GM21515 (cell line): ENCODE measurements around the gene ALKBH1.
"Not testable (repeated sequence)": the region's sequence is repeated elsewhere in the genome, so short reads cannot be mapped to it uniquely, and the experiment has no call there.

ENCODE experiments used
- ATAC-seq: cut with Tn5 transposase; IDR thresholded peaks from one replicate; pipeline ENCODE4 v1.9.1; 2021; ENCODE audit not compliant: unreplicated experiment

Gene ALKBH1

DNA sequence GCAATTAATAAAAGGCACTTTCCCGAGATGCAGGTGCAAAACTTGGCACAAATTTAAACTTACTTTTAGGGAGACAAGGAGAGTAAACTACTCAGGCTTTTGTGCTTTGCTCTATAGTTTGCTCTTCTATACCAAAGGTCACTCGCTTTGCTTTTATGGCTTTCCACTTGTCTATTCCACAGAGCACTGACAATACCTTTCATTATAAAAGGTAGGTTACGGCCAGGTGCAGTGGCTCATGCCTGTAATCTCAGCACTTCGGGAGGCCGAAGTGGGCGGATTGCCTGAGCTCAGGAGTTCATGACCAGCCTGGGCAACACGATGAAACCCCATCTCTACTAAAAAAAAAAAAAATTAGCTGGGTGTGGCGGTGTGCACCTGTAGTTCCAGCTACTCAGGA is 32.9 kb downstream of the ALKBH1 start:
- no peak for ATAC-seq

DNA sequence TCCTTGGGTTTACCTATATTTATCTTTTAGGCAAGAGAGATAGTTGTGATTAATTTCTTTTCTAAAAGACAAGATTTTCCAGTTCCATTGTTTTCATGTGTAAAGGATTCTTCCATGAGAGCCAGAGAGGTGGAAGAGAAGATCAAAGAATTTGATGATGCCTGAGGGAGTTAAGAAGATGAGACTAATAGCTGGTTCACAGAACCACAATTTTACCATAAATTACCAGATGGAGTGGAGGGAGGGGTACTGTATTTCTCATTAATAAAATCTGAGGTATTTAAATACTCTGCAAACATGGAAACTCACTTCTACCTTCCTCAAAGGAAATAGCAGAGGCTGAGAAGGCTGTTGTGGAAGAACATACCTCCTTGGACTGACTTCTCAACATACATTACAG is 34.6 kb downstream of the ALKBH1 start:
- ATAC-seq: no peak

DNA sequence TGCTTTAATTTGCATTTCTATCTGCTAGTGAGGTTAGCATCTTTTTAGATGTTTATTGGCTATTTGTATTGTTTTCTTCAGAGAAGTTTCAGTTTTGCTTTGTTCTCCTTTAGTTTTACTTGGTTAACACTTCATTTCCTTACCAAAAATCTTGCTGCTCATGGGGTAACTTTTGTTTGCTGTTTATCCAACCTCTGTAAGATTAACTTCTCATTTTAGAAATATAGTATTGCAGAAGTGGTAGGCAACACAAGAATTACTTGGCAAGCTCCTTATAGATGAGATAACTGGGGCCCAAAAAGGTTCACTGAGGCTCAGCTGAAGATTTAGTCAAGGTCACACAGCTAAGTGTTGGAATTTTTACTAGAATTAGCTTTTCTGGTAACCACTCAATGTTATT is 40.5 kb downstream of the ALKBH1 start:
- no peak for ATAC-seq

DNA sequence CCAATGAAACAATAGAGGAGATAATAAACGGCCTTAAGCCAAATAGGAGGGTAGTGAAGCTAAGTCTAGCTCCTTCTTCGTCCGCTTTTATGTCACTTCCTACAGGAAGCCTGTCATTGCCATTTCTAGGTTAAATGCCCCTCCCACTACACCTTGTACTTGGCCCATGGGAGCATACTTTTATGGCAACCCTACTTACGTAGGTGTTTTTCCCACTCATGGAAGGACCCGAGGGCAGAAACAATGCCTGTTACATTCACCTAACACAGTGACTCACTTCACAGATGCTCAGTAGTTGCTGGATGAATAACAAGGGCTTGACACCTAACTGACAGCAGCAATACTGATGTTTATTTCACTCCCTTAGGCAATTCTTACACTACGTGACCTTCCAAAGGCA is 44.5 kb downstream of the ALKBH1 start:
- no peak for ATAC-seq

DNA sequence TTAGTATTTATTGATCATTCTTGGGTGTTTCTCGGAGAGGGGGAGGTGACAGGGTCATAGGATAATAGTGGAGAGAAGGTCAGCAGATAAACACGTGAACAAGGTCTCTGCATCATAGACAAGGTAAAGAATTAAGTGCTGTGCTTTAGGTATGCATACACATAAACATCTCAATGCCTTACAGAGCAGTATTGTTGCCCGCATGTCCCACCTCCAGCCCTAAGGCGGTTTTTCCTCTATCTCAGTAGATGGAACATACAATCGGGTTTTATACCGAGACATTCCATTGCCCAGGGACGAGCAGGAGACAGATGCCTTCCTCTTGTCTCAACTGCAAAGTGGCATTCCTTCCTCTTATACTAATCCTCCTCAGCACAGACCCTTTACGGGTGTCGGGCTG is 46.3 kb downstream of the ALKBH1 start:
- not testable (repeated sequence) for ATAC-seq

DNA sequence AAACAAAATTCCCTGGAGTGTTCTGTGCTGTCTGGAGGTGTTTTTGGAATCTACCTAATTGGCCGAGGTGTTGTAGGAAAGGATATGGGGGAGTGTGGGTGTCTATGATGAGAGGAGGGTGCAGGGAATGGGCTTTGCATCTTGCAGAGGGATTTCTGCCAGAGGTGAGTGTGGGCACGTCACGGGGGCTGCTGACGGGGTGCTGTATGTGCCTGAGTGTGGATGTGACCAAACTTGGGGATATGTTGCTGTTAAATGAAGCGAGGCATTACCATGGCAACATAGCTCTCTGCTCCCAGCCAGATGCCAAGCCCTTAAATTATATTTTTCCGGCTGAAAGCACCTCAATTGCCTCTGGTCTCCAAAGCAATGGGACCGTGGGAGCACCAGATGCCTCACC is 47.1 kb downstream of the ALKBH1 start:
- no peak for ATAC-seq

DNA sequence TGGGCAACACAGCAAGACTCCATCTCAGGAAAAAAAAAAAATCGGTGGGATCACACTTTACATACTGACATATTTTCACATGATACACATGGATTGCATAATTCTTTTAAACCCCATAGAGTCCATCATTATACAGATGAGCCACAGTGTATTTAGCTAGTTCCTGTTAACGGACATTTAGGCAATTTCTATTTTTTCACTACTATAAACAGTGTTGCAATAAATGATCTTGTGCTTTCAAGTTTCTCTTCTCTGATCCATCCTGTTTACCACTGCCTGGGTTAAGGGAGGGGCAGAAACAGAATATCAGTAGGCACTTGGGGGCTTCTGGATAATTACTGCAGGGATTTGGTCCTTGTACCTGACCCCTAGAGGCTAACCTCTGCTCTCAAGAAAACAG is 48.0 kb downstream of the ALKBH1 start:
- ATAC-seq: no peak

DNA sequence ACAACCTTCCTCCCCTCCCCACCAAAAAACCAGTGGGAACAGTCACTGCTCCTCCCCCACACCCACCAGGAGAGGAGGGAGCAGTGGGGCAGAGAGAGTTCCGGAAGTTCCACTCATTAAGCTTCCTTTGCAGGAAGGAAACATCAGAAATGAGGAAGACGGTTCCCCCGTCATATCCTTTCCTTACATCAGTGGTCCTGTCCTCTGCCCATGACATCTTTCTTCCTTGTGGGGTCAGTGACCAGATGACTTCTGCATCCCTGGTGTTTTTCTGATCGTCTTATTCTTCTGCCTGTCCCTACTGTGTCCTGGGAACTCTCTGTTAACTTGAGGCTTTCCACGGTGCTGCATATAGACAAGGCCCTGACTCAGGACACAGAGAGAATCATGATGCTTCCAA is 50.5 kb downstream of the ALKBH1 start:
- ATAC-seq: no peak

DNA sequence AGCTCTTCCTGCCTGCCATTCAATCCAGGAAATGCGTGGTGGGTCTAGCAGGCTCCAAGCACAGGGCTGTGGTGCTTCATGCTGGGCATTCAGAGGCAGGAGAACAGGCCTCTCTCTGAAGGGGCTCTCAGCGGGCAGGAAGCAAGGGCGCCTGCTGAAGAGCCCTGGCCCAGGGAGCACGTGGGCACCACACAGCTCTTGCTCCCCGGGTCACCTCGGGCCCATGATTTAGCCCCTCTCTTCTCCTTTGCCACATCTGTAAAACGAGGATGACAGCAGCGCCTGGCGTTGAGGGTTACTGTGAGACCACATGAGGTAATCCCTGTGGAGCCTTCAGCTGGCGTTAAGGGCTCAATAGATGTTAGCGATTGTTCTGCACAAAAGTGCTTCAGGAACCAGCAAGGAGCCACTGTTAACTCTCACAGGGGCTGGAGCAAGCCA is 53.8 kb downstream of the ALKBH1 start:
- no peak for ATAC-seq

DNA sequence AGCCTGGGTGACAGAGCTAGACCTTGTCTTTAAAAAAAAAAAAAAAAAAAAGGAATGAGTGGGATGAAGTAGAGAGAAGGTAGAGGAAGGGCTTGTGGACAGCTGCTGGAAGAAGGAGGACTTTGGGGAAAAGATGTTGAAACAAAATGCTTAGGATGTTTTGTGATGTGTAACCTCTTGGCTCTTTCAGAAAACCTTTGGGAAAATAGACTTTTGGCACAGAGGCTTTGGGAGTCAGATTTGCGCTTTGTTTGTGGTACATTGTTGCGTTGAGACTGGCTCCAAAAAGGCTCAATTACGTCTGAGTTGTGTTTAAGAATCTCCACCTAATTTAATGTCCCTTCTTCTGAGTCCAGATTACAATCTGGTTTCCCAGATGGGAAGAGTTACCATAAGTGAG is 58.5 kb downstream of the ALKBH1 start:
- no peak for ATAC-seq

DNA sequence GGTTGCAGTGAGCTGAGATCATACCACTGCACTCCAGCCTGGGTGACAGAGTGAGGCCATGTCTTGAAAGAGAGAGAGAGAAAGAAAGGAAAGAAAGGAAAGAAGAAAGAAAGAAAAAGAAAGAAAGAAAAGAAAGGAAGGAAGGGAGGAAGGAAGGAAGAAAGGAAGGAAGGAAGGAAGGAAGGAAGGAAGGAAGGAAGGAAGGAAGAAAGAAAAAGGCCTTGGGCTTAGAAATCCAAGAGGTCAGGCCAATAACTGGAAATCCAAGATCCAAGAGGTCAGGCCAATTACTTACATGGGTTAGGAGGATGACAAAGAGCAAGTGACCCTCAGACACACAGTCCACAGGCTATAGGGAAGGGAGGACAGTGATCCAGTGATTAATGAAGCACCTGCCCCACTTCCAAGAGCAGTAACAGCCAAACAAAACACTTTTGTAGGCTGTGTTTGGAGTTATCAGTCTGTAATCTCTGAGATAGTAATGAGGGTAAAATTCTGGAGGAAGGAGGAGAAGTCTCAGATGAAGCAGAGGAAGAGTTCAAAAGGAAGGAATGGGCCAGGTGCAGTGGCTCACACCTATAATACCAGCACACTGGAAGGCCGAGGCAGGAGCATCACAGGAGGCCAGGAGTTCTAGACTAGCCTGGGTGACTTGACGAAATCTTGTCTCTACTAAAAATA is 59.2 kb downstream of the ALKBH1 start:
- ATAC-seq: no peak

DNA sequence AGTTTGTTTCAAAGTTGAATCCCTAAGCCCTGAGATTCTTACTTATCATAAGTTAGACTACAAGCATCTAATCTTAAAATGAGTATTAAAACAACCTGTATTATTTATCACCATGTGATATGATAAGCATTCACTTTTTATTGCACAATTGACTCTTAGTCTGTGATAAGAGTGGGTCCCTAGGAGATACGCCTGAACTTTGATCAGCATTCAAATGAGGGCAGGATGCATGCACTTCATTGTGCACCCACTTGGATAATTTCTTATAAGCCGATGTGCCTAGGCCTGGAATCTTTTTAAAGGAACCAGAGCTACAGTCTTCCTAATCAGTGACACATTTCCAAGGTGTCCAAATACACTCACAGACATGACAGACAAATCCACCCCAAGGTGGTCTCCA is 60.0 kb downstream of the ALKBH1 start:
- no peak for ATAC-seq

DNA sequence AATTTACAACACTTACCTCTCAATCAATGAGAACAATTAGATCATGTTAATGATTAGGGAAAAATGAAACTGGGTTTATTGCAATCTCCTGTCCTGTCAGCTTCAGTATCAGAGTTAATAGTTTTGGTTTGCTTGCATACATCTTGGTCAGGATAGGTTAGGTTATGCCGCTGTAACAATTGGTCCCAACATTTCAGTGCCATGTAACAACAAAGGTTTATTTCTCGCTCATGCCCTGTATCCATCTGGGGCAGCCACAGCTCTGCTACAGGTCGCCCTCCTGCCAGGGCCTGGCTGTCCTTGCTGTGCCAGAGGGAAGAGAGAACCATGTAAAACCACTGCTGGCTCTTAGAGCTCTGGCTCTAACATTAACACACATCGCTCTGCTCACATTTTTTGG is 60.9 kb downstream of the ALKBH1 start:
- no peak for ATAC-seq

DNA sequence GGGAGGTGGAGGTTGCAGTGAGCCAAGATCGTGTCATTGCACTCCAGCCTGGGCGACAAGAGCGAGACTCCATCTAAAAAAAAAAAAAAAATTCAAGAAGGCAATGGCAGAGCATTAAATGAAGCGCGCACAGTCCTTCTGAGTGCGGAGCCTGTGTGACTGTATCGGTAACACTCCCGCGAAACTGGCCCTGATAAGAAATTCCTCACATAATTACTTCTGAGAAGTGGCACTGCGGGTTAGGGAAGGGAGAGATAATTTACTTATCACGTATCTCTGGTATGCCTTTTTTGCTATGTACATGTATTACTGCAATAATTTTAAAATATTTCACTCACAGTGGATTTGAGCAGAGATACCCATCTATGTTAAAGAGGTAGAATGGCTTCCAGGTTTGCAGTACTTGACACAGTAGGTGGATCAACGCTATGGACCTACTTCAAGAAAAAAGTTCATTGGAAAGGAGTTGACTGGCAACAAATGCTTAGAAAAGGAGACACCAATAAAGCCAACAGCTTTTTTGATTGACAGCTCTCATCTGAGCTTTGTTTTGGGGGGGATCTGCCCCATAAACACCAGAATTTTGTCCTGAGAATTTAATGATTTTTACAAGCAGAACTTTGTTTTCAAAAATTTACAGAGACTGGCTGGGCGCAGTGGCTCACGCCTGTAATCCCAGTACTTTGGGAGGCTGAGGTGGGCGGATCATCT is 62.1 kb downstream of the ALKBH1 start:
- ATAC-seq: no peak

DNA sequence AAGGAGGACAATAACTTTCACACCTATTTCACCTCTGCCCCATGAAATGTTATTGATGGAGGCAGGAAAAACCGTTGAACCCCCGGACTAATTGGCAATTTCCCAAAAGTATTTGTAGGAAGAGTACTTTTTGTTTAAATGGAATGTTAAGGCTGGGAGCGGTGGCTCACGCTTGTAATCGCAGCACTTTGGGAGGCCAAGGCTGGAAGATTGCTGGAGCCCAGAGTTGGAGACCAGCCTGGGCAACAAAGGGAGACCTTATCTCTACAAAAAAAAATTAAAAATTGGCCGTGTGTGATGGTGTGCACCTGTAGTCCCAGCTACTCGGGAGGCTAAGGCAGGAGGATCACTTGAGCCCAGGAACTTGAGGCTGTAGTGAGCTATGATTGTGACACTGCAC is 65.4 kb downstream of the ALKBH1 start:
- no peak for ATAC-seq

DNA sequence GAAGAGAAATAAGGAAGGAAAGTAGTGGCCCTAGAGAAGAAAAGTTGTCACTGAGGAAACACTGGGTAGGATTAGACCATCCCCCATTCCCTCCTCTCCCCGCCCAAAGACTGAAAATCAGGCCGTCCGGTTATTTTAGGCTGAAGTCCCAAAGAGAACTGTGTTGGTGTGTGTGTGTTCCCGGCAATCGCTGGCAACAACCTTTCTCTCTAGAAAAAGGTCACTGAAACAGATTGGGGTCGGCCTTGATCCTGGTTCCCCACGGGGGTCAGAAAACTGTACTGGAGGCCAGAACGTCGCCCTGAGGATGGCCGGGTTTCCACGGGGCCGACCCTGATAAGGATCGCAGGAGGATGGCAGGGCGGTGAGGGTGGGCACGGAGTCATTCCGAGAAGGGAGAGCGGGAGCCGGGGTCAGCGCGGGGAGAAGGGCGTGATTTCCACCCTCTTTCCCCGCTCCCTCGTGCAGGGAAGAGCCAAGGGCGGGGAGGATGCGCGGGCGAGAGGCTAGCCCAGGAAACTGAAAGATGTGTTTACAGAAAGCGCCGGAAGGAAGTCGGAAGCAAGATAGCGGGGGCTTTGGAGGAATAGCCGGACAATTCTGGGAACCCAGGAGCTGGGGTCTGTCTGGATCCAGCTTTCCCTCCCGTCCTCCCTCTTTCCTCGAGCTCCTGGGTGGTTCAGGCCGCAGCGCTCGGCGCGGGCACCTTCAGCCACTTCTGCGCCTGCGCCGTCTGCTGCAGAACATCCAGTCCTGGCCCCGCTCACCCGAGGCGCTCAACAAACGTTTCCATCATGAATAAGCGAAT is 66.1 kb downstream of the ALKBH1 start:
- peak; percentile 76 for ATAC-seq

DNA sequence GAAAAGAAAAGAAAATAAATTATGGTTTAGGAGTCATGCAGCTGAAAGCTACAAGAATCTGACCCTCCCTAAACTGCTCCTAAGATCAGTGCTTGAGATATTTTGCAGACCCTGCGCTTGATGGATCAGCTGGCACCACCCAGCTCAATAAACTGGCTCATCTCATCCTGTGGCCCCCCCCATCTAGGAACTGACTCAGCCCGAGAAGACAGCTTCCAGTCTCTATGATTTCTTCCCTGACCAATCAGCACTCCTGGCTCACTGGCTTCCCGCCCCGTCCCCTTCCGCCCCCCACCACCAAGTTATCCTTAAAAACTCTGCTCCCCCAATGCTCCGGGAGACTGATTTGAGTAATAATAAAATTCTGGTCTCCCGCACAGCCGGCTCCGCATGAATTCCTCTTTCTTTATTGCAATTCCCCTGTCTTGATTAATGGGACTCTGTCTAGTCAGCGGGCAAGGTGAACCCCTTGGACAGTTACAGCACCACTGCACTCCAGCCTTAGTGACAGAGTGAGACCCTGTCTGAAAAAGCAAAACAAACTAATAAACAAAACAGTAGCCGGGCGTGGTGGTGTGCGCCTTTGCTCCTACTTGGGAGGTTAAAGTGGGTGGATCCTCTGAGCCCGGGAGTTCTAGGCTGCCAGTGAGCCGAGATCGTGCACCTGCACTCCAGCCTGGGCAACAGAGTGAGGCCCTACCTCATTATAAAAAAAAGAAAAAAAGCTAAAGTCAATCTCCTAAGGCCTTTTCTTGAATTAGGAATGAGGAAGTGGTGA is 66.9 kb downstream of the ALKBH1 start:
- peak; percentile 11 for ATAC-seq

DNA sequence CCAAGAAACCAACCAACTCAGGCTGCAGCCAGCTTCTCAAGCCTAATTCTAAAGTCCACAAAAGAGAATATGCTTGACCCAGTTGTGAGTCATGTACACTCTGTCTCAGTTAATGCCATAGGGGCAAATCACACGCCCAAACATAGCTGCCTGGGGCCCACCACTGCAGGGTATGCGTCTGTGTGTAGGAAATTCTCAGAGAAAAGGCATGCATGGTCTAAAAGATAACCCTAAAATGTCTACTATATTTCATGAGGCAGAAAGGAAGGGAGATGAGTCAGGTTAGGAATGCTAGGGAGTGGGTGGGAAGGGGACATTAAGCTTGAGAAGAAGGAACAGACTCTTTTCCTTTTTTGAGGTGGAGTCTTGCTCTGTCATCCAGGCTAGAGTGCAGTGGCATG is 69.1 kb downstream of the ALKBH1 start:
- ATAC-seq: no peak

DNA sequence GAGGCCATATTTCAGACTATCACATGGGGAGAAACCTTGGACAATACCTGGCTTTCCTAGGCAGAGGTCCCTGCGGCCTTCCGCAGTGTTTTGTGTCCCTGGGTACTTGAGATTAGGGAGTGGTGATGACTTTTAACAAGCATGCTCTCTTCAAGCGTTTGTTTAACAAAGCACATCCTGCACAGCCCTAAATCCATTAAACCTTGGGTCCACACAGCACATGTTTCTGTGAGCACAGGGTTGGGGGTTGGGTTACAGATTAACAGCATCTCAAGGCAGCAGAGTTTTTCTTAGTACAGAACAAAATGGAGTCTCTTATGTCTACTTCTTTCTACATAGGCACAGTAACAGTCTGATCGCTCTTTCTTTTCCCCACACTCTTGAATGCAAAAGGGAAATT is 72.0 kb downstream of the ALKBH1 start:
- not testable (repeated sequence) for ATAC-seq

DNA sequence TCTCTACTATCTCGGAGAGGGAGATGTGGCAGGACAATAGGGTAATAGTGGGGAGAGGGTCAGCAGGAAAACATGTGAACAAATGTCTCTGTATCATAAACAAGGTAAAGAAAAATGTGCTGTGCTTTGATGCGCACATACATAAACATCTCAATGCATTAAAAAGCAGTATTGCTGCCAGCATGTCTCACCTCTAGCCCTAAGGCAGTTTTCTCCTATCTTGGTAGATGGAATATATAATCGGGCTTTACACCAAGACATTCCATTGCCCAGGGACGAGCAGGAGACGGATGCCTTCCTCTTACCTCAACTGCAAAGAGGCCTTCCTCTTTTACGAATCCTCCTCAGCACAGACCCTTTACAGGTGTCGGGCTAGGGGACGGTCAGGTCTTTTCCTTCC is 72.4 kb downstream of the ALKBH1 start:
- ATAC-seq: not testable (repeated sequence)

DNA sequence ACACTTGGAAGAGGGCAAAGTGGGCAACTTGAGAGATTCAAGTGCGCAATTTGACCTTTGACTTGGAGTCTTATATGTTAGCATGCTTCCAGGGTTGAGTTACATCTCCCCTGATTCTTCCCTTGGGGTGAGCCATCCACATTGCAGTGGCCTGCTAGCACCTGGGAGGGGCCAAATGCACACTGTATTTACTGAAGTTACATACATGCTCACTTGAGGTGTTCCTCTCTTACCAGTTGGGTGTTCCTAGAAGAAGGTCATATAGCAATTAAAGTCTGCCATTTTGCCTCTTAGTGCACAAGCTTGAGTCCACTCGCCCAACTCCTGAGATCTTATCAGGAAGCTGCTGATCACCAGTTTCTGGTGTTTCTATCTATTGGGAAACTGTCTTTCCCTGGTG is 77.7 kb downstream of the ALKBH1 start:
- ATAC-seq: no peak
